HG03565 (cell line): ENCODE results near the gene UBE2E3.
A peak's percentile ranks its signal among the peaks of the same experiment; 100 is the strongest.
"Not testable (repeated sequence)": the region's sequence is repeated elsewhere in the genome, so short reads cannot be mapped to it uniquely, and the experiment has no call there.

Experiments
- ATAC-seq: cut with Tn5 transposase; IDR thresholded peaks from one replicate; pipeline ENCODE4 v1.9.1; 2021; ENCODE audit warnings: mild to moderate bottlenecking, moderate library complexity; ENCODE audit not compliant: unreplicated experiment

The UBE2E3 gene

GRCh38 chr2:181072486-181073235 lies 92.3 kb downstream of the UBE2E3 start:
- no peak for ATAC-seq

- no peak for ATAC-seq
These were observed 93.5 kb downstream of the UBE2E3 start for GRCh38 chr2:181073896-181074295.

GRCh38 chr2:181074457-181074856 lies 94.1 kb downstream of the UBE2E3 start:
- no peak for ATAC-seq

- ATAC-seq: no peak
These were observed 96.3 kb downstream of the UBE2E3 start for GRCh38 chr2:181076658-181077057.

GRCh38 chr2:181077128-181077709 lies 96.8 kb downstream of the UBE2E3 start:
- ATAC-seq: peak; percentile 90

GRCh38 chr2:181083140-181083539 lies 102.7 kb downstream of the UBE2E3 start:
- no peak for ATAC-seq

- ATAC-seq: no peak
These were observed 105.3 kb downstream of the UBE2E3 start for GRCh38 chr2:181085734-181086133.

GRCh38 chr2:181091920-181092319 lies 111.5 kb downstream of the UBE2E3 start:
- ATAC-seq: not testable (repeated sequence)

GRCh38 chr2:181095486-181095885 lies 115.1 kb downstream of the UBE2E3 start:
- no peak for ATAC-seq

- ATAC-seq: no peak
These were observed 123.3 kb downstream of the UBE2E3 start for GRCh38 chr2:181103659-181104058.

GRCh38 chr2:181104512-181105115 lies 124.2 kb downstream of the UBE2E3 start:
- ATAC-seq: no peak

- no peak for ATAC-seq
These were observed 125.2 kb downstream of the UBE2E3 start for GRCh38 chr2:181105562-181105961.

GRCh38 chr2:181106229-181106628 lies 125.8 kb downstream of the UBE2E3 start:
- no peak for ATAC-seq

- peak; percentile 99 for ATAC-seq
These were observed 126.6 kb downstream of the UBE2E3 start for GRCh38 chr2:181106789-181107627.

- ATAC-seq: no peak
These were observed 127.2 kb downstream of the UBE2E3 start for GRCh38 chr2:181107628-181107945.

- ATAC-seq: no peak
These were observed 130.7 kb downstream of the UBE2E3 start for GRCh38 chr2:181111059-181111458.

GRCh38 chr2:181112916-181113315 lies 132.5 kb downstream of the UBE2E3 start:
- ATAC-seq: no peak
